ENCODE results near the gene SHC2. TPM values are rescaled to one million over a fixed set of nuclear protein-coding genes. Genes with fewer than 3 reads are reported as not detected.

The SHC2 gene
- total and polyA plus RNA-seq, 2 experiments from 2014 or later, result 2.2 to 4.6 TPM

GRCh38 chr19:485077-485476, 24.2 kb upstream of the SHC2 start:
- no peaks in the 10 kb centered on the region for H3K36me3 ChIP-seq (ENCODE audit: insufficient read depth)
- H3K4me3 ChIP-seq, result no peak overlapping the region
- peaks cover 6% of the 10 kb centered on the region; the same call in 1 of the 2 replicates for H3K4me1 ChIP-seq (ENCODE audit: insufficient read depth)
- peaks cover 3% of the 10 kb centered on the region; the same call in 1 of the 2 replicates for H3K9me2 ChIP-seq (ENCODE audit: insufficient read depth)
- no peak overlapping the region for H2AFZ ChIP-seq
- Mint-ChIP-seq H3K9me3 (peaks cover 28% of the 10 kb centered on the region), H3K4me1 (peaks cover 15% of the 10 kb centered on the region), H3K4me3 (no peak overlapping the region), H3K27me3 (ENCODE audit: insufficient read depth, low read depth, poor library complexity) (peaks cover 35% of the 10 kb centered on the region), H3K36me3 (ENCODE audit: low read depth) (peaks cover 10% of the 10 kb centered on the region), H3K27ac (no peak overlapping the region)
- DNase-seq (ENCODE audit: low spot score) (no peak), ATAC-seq (no peak)
- H3K4me2 ChIP-seq, result no peak overlapping the region
- H3K27ac ChIP-seq (ENCODE audit: low read depth), result no peak overlapping the region
- H3F3A ChIP-seq (replicated peaks; ENCODE audit: low read depth), result peaks cover 14% of the 10 kb centered on the region
- 0 out of 2 replicates have a peak, but pooled peaks cover under 1% of the 10 kb centered on the region for H3K27me3 ChIP-seq (ENCODE audit: insufficient read depth)
- no peaks in the 10 kb centered on the region for H3K79me2 ChIP-seq (replicated peaks; ENCODE audit: insufficient read depth)
- H4K20me1 ChIP-seq (replicated peaks; ENCODE audit: insufficient read depth), result no peaks in the 10 kb centered on the region
- TF ChIP-seq STAT1 (IDR thresholded peaks at IDR 0.05; ENCODE audit: unreplicated experiment) (no peak), ZNF114 (CRISPR knock-in tag; IDR thresholded peaks at IDR 0.05) (no peak), NANOG (IDR thresholded peaks at IDR 0.05; ENCODE audit: borderline replicate concordance) (no peak), ZNF331 (CRISPR knock-in tag; IDR thresholded peaks at IDR 0.05; ENCODE audit: low read depth) (no peak), ETS1 (IDR thresholded peaks at IDR 0.05) (no peak), ZNF462 (CRISPR knock-in tag; IDR thresholded peaks at IDR 0.05) (no peak), EZH2 (IDR thresholded peaks at IDR 0.05; ENCODE audit: low read depth, unreplicated experiment) (no peak), CTCF (conservative IDR thresholded peaks at IDR 0.05; ENCODE audit: low read depth in 2 of 2) (no peak), REST (IDR thresholded peaks at IDR 0.05; ENCODE audit: unreplicated experiment) (no peak), CREB1 (CRISPR knock-in tag; IDR thresholded peaks at IDR 0.05; ENCODE audit: low read depth) (no peak), EZH2phosphoT487 (IDR thresholded peaks at IDR 0.05; ENCODE audit: unreplicated experiment) (no peak), JUNB (IDR thresholded peaks at IDR 0.05; ENCODE audit: unreplicated experiment) (no peak), POLR2AphosphoS5 (IDR thresholded peaks at IDR 0.05; ENCODE audit: low read depth) (no peak)

All from GM23338 (cell line).